Bronchial epithelial cell (primary cell): Measurements from ENCODE around the gene EFNA5. TPM values are rescaled to one million over a fixed set of nuclear protein-coding genes. Genes with fewer than 3 reads are reported as not detected.

ENCODE experiments used
- DNase-seq: peaks from one replicate; pipeline ENCODE4 v3.0.0-alpha.2; 2010; ENCODE audit warnings: low read depth
- FAIRE-seq: peaks from 2 replicates; lab custom pipeline; 2011; peaks lifted over from hg19 to GRCh38; lab: Jason Lieb, UNC
- H3K27me3 ChIP-seq: 2 replicates; pipeline ENCODE4 v1.5.1; 2011; ENCODE audit warnings: low read length; ENCODE audit not compliant: control insufficient read depth, insufficient read depth
- H3K36me3 ChIP-seq: 2 replicates; pipeline ENCODE4 v1.5.1; 2011; ENCODE audit warnings: low read length; ENCODE audit not compliant: control insufficient read depth, insufficient read depth
- H3K4me3 ChIP-seq: 2 replicates; pipeline ENCODE4 v1.5.1; 2011; ENCODE audit warnings: mild to moderate bottlenecking, low read depth, low read length, control low read depth
- CTCF ChIP-seq: IDR thresholded peaks from 2 replicates; pipeline ENCODE4 v1.5.1; 2011; ENCODE audit warnings: mild to moderate bottlenecking, moderate library complexity, low read length, control low read depth, inconsistent platforms; ENCODE audit not compliant: insufficient read depth, severe bottlenecking
- total RNA-seq: library from RNA; depleted of rRNA; stranded (reverse); fragments of >200 nt; gene quantifications from 2 replicates; pipeline ENCODE4 v1.2.1, GENCODE V29; 2014

Gene EFNA5
- total RNA-seq, 1 donor from 2014 or later, result 3.9 TPM

GRCh38 chr5:107487056-107487542 is 183.6 kb downstream of the EFNA5 start:
- DNase-seq, result peak; percentile 57
- no peak for FAIRE-seq
- H3K36me3 ChIP-seq, result no peaks in the 10 kb centered on the region

GRCh38 chr5:107486489-107486888 is 184.2 kb downstream of the EFNA5 start:
- Histone ChIP-seq H3K4me3 (no peak overlapping the region), H3K36me3 (no peaks in the 10 kb centered on the region), H3K27me3 (no peaks in the 10 kb centered on the region)
- FAIRE-seq (peak; percentile 23), DNase-seq (peak; percentile 94)
- TF ChIP-seq CTCF, result no peak

More at GRCh38 chr5:107487056-107487542, 183.6 kb downstream of the EFNA5 start:
- H3K27me3 ChIP-seq, result no peaks in the 10 kb centered on the region
- H3K4me3 ChIP-seq, result no peak overlapping the region
- TF ChIP-seq CTCF, result no peak

- Histone ChIP-seq H3K27me3 (no peaks in the 10 kb centered on the region), H3K36me3 (no peaks in the 10 kb centered on the region), H3K4me3 (no peak overlapping the region)
- no peak for TF ChIP-seq CTCF
- no peak for FAIRE-seq
- no peak for DNase-seq
These were observed 185.6 kb downstream of the EFNA5 start for GRCh38 chr5:107485184-107485583.

GRCh38 chr5:107484281-107484680 is 186.5 kb downstream of the EFNA5 start:
- no peak for TF ChIP-seq CTCF
- Histone ChIP-seq H3K4me3 (no peak overlapping the region), H3K27me3 (no peaks in the 10 kb centered on the region), H3K36me3 (no peaks in the 10 kb centered on the region)
- FAIRE-seq (no peak), DNase-seq (no peak)

- Histone ChIP-seq H3K27me3 (no peaks in the 10 kb centered on the region), H3K4me3 (no peak overlapping the region), H3K36me3 (no peaks in the 10 kb centered on the region)
- FAIRE-seq, result no peak
- no peak for DNase-seq
- no peak for TF ChIP-seq CTCF
These were observed 187.3 kb downstream of the EFNA5 start for GRCh38 chr5:107483231-107484024.
